HG02798 (cell line): Measurements from ENCODE around the gene MLC1.

Experiments used
- ATAC-seq: cut with Tn5 transposase; IDR thresholded peaks from one replicate; pipeline ENCODE4 v1.9.1; 2021; ENCODE audit warnings: mild to moderate bottlenecking; ENCODE audit not compliant: unreplicated experiment, poor library complexity

MLC1 gene

GRCh38 chr22:50045211-50046018, 39.8 kb downstream of the MLC1 start:
- ATAC-seq = no peak

- no peak for ATAC-seq
Observed at GRCh38 chr22:50044485-50045118, 40.6 kb downstream of the MLC1 start.

GRCh38 chr22:50041361-50042065, 43.7 kb downstream of the MLC1 start:
- ATAC-seq = no peak

GRCh38 chr22:50040717-50041116, 44.5 kb downstream of the MLC1 start:
- no peak for ATAC-seq

- ATAC-seq = no peak
Observed at GRCh38 chr22:50039669-50040443, 45.4 kb downstream of the MLC1 start.

- no peak for ATAC-seq
Observed at GRCh38 chr22:50035976-50036724, 49.1 kb downstream of the MLC1 start.

GRCh38 chr22:50035131-50035881, 49.9 kb downstream of the MLC1 start:
- ATAC-seq = no peak

GRCh38 chr22:50034126-50035081, 50.8 kb downstream of the MLC1 start:
- ATAC-seq = no peak

- no peak for ATAC-seq
Observed at GRCh38 chr22:50032941-50033601, 52.2 kb downstream of the MLC1 start.

- ATAC-seq = no peak
Observed at GRCh38 chr22:50032109-50032871, 52.9 kb downstream of the MLC1 start.

GRCh38 chr22:50031189-50032091, 53.8 kb downstream of the MLC1 start:
- ATAC-seq = no peak

- ATAC-seq = no peak
Observed at GRCh38 chr22:50030297-50031188, 54.7 kb downstream of the MLC1 start.

- ATAC-seq = no peak
Observed at GRCh38 chr22:50027639-50028537, 57.3 kb downstream of the MLC1 start.

- no peak for ATAC-seq
Observed at GRCh38 chr22:50025993-50026392, 59.2 kb downstream of the MLC1 start.
